Anterior cingulate cortex (tissue), 58 donors: ENCODE results near the gene RYR2.
A peak's percentile ranks its signal among the peaks of the same experiment; 100 is the strongest.
"Not testable (repeated sequence)": the region's sequence is repeated elsewhere in the genome, so short reads cannot be mapped to it uniquely, and the experiment has no call there.

ENCODE experiments used
- DNase-seq, 58 donors: peaks; one replicate each; lab custom pipeline; 2025; lab: John Stamatoyannopoulos, UW

Gene RYR2

DNA sequence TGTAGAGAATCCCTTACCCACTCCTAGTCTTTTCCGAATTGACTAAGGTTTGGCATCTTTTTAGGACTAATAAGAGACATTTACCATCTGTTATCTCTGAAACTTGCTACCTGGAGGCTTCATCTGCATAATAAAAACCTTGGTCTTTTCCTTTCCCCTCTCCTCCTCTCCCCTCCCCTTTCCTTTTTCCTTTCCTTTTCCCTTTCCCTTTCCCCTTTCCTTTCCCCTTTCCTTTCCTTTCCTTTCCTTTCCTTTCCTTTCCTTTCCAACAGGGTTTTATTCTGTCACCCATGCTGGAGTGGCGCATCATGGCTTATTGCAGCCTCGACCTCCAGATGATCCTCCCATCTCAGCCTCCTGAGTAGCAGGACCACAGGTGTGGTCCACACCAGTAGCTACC lies 195.7 kb downstream of the RYR2 start:
- no peak for DNase-seq

DNA sequence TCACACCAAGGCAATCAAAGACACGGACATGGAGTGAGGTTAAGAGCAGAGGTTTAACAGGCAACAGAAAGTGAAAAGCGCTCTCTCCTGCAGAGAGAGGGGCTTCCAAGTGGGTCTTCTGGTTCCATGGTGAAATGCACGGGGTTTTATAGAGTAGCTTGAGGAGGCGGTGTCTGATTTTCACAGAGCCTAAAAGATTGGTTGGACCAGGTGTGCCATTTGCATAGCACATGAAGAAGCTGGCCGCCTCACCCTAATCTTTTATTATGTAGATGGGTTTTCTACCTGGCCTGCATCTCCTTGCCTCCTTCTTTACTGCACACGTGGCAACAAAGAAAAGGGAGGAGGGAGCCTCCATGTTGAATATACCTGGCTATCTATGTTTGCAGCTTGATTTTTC lies 197.3 kb downstream of the RYR2 start:
- DNase-seq: no peak

GRCh38 chr1:237241038-237241437 lies 199.1 kb downstream of the RYR2 start:
- no peak for DNase-seq

GRCh38 chr1:237244778-237245177 lies 202.8 kb downstream of the RYR2 start:
- DNase-seq: no peak

DNA sequence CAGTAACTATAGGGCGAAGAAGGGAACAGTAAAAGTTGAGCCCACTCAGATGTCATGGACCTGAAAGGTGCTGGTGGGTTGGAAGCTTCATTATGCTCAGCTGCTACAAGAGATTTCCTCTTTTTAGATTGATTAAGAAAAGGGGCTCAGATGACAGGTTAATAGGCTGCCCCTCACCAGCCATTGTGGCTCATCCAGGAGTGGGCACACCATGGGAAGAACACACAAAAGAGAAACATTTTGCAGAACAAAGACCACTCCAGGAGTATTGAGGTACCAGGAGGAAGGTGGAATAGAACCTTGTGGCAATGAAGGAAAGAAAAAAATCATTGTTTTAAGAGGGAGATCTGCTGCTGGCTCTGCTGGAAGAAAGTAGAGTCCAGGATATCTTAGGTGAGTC lies 205.5 kb downstream of the RYR2 start:
- DNase-seq: no peak

DNA sequence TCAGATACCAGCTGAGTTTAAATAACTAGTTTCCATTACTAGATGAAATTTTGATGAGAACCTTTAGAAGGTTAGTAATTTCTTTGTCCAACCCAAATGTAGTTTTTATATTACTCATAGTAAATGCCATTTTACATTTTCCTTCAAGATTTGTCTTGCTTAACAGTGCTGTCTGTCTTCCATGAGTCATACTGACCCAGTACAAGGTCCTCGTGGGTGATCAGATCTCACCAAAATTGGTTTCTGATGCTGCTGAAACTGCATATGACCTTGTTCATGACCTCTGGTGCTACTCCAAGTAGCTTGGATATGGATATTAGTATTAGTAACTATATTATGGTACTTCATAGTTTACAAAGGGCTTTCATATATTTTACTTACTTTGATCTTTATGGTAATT lies 207.1 kb downstream of the RYR2 start:
- DNase-seq: no peak

GRCh38 chr1:237250055-237250454 lies 208.1 kb downstream of the RYR2 start:
- DNase-seq: no peak

GRCh38 chr1:237255071-237255470 lies 213.1 kb downstream of the RYR2 start:
- no peak for DNase-seq

DNA sequence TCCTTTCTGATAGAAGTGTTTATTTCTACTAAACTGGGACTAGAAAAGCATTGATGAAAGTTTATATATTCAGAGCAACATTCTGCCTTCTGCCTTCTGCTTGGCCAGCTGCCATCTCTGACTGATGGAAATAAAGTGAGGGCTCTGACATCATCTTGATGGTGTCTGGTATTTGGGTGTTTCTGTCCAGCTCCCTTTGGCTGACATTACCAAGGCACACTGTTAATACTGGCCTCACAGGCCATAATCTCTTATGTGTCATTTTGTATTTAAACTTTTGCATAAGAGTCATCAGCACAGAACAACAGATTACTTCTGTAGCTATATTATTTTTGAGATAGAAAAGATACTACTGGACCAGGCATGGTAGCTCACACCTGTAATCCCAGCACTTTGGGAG lies 216.9 kb downstream of the RYR2 start:
- DNase-seq: peak in 4 of 58 donors; percentile 2 to 39 (median 11)

GRCh38 chr1:237261198-237261597 lies 219.2 kb downstream of the RYR2 start:
- DNase-seq: no peak

DNA sequence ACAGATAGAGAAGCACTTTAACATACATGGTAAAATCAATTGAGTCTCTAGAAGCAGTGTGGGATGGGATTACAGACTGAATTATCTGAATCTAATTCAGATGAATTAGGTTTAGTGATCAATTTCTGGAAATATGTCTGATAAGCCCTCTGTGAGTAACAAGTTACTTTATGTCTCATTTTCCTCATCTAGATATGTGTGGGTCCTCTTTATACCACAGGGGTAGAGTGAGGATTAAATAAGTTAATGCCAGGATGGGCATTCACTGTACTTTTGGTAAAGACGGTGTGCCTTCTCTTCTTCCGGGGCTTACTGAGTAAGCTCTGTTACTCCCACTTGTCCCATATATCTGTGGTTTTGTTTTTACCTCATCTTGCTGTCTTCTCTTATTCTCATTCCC lies 225.8 kb downstream of the RYR2 start:
- no peak for DNase-seq

- DNase-seq: no peak
These were observed 228.0 kb downstream of the RYR2 start for GRCh38 chr1:237269938-237270337.

DNA sequence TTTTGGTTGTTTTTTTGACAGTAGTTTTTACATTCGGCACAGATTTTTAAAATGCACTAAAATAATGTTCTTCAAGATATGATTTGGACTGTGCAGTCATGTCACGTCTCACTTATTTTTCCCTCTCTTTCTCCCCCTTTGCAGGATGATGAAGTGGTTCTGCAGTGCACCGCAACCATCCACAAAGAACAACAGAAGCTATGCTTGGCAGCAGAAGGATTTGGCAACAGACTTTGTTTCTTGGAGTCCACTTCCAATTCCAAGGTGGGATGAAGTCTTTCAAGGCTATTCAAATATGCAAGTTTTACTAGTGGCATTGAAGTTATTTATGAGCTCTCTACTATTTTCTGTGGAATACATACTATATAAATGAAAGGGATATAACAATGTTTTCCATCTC lies 228.4 kb downstream of the RYR2 start:
- DNase-seq: no peak

DNA sequence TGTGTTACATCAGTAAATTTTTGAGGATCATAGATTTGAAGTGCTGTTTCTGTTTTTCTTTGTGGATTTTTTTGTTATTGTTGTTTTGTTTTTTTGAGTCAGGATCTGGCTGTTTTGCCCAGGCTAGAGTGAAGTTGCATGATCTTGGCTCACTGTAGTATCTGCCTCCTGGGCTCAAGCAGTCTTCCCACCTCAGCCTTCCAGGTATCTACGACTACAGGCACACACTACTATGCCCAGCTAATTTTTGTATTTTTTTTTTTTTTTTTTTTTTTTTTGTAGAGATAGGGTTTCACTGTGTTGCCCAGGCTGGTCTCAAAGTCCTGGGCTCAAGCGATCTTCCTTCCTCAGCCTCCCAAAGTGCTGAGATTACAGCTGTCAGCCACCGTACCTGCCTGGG lies 236.0 kb downstream of the RYR2 start:
- DNase-seq: not testable (repeated sequence)

DNA sequence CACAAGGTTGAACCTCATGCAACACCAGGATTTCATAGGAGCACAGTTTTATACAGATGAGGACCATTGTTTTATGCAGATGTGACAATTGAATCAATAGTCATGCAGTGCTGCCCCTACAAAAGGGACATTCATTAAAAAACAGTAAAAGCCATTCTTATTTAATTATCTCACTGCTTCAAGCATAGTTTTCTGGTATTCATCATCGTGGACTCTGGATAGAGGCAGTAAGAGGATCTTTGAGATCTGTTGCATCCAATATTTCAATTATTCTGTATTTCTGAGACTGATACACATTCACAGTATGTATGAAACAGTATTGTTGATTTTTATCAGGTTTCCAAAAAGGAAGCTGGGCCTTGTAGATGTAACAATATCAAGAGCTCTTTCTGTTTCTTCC lies 237.6 kb downstream of the RYR2 start:
- no peak for DNase-seq

- peak in 2 of 58 donors; percentile 14 to 20 for DNase-seq
These were observed 239.5 kb downstream of the RYR2 start for GRCh38 chr1:237281481-237281880.

- DNase-seq: no peak
These were observed 240.3 kb downstream of the RYR2 start for GRCh38 chr1:237282208-237282783.

DNA sequence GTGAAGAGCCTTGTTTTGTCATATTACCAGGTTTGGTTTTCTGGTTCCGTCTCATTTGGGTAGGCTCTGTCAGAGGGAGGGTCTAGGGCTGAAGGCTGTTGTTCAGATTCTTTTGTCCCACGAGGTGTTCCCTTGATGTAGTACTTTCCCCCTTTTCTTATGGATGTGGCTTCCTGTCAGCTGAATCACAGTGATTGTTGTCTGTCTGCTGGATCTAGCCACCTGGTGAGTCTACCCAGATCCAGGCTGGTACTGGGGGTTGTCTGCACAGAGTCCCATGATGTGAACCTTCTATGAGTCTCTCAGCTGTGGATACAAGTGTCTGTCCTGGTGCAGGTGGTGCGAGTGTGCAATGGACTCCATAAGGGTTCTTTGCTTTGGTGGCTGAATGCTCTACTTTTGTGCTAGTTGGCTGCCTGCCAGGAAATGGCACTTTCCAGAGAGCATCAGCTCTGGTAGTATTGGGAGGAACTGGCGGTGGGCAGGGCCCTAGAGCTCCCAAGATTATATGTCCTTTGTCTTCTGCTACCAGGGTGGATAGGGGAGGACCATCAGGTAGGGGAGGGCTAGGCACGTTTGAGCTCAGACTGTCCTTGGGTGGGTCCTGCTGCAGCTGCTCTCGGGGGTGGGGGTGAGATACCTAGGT lies 246.0 kb downstream of the RYR2 start:
- DNase-seq: peak in 2 of 58 donors; percentile 3 to 43

DNA sequence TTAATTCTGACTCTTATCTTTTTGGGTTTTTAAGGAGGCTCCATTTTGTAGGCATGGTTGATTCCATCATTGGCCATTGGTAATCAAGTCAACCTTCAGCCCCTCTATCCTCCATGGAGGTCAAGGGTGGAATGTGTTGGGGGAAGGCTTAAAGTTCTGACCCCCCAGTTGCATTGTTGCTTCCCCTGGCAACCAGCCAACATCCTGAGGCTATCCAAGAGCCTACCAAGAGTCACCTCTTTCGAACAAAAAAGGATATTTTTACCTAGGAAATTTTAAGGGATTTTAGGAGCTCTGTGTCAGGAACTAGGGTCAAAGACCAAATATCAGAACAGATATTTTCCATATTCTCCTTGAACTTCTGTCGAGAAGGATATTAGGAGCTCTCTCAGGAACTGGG lies 251.8 kb downstream of the RYR2 start:
- DNase-seq: no peak

DNA sequence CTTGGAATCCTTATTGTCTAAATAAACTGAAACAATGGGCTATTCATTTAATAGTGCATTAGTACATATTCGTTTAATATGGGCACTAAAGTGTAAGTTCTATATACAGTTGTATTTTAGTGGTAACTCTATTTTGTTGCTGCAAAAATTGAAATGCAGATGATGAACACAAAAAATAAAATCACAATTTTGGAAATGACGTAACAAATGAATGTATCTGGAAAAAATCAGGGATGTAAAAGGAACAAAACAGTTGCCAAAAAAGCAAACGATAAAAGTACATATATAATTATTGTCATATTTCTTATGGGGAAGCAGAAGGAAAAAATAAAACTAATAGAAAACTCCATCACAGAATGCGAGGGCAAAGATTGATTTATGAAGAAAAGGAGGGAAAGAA lies 254.9 kb downstream of the RYR2 start:
- DNase-seq: no peak

DNA sequence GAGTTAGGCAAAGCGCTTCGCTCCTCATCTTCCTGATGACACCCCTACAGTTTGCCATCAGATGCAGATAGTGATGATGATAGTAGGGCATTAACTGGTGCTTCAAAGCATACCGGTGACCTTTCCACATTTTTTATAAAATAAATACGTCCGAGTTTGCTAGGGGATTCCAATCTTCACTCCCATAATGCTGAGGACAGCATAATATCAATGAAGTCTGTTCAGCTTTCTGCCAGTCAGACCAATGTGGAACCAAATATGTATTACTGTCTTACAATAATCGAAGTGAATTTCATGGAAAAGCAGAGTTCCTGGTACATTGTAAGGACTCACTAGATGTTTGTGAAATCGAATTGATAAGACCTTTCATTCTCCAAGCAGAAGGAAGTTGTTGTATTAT lies 258.7 kb downstream of the RYR2 start:
- DNase-seq: no peak

- no peak for DNase-seq
These were observed 261.9 kb downstream of the RYR2 start for GRCh38 chr1:237303929-237304328.

GRCh38 chr1:237306726-237307125 lies 264.7 kb downstream of the RYR2 start:
- no peak for DNase-seq
